HepG2 (cell line): ENCODE results near the gene DGKD.

Experiments
- ELF1 ChIP-seq: sonication (generic); formaldehyde crosslinking; IDR thresholded peaks from 2 replicates; pipeline ENCODE4 v1.4.0; 2020; ENCODE audit warnings: missing genetic modification reagents
- FOXP4 ChIP-seq: sonication (generic); formaldehyde crosslinking; IDR thresholded peaks from 2 replicates; pipeline ENCODE4 v1.4.0; 2020; ENCODE audit warnings: missing genetic modification reagents
- MAFK ChIP-seq, 2 experiments: IDR thresholded peaks in 1 of 2; conservative IDR thresholded peaks in 1 of 2; 2 replicates each; pipeline ENCODE4 v1.6.1; 2011; ENCODE audit warnings: improper control_type of control experiment in 2 of 2, low read length in 2 of 2
- NFIB ChIP-seq: sonication (generic); formaldehyde crosslinking; IDR thresholded peaks from 2 replicates; pipeline ENCODE4 v1.9.0; 2021; ENCODE audit warnings: missing genetic modification reagents, mild to moderate bottlenecking, borderline replicate concordance
- POLR2A ChIP-seq, 2 experiments: IDR thresholded peaks; 2 replicates each; pipeline ENCODE4 v1.6.1; 2011; ENCODE audit warnings: low read depth in 2 of 2, low read length in 2 of 2, mild to moderate bottlenecking in 1 of 2, moderate library complexity in 1 of 2; ENCODE audit not compliant: insufficient read depth in 1 of 2
- POLR2AphosphoS2 ChIP-seq: IDR thresholded peaks from 2 replicates; pipeline ENCODE4 v1.6.1; 2011; ENCODE audit warnings: low read depth, low read length, improper control_type of control experiment
- SNAPC2 ChIP-seq: sonication (generic); formaldehyde crosslinking; IDR thresholded peaks from 2 replicates; pipeline ENCODE4 v1.8.1; 2022; ENCODE audit warnings: mild to moderate bottlenecking, missing genetic modification reagents
- SRF ChIP-seq: IDR thresholded peaks from 2 replicates; pipeline ENCODE4 v1.6.1; 2011; ENCODE audit warnings: mild to moderate bottlenecking, low read depth, low read length, moderate library complexity
- ZNF460 ChIP-seq: sonication (generic); formaldehyde crosslinking; IDR thresholded peaks from 2 replicates; pipeline ENCODE4 v1.5.1; 2020; ENCODE audit warnings: missing genetic modification reagents, mild to moderate bottlenecking, borderline replicate concordance
- ZNF674 ChIP-seq: sonication (generic); formaldehyde crosslinking; IDR thresholded peaks from 2 replicates; pipeline ENCODE4 v1.5.0; 2020; ENCODE audit warnings: low read depth, mild to moderate bottlenecking, missing genetic modification reagents
- TF ChIP-seq, protein P1 (sequence below): sonication (generic); formaldehyde crosslinking; IDR thresholded peaks from 2 replicates; pipeline ENCODE4 v1.5.0; 2020; ENCODE audit warnings: mild to moderate bottlenecking, missing genetic modification reagents, moderate library complexity
- TF ChIP-seq, protein P2 (sequence below): IDR thresholded peaks from 2 replicates; pipeline ENCODE4 v1.6.1; 2016; ENCODE audit warnings: missing genetic modification reagents, missing compliant biosample characterization

DNA sequence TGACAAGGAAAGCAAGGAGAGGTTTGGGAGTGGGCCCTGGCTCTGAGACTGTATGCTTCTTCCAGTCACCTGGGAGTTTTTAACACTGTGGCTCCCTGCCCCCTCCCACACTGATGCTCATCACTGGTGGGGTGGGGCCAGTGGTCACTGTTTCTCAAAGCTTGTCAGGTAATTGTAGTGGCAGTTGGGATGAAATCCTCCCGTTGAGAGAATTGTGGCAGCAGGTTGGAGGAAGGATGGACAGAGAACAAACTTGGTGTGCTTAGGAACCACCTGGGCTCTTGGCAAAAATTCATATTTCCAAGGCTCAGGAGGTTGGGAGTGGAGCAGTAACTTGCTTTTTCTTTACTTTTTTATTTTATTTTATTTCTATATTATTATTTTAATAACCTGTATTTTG, 25.1 kb downstream of the DGKD start:
- no peak for TF ChIP-seq POLR2A (IDR thresholded peaks at IDR 0.05; ENCODE audit: insufficient read depth in 1 of 2, low read depth in 2 of 2, low read length in 2 of 2)
- no peak for TF ChIP-seq ZNF674 (CRISPR knock-in tag)
- no peak for TF ChIP-seq ZNF460 (CRISPR knock-in tag)
- TF ChIP-seq SRF = no peak
- TF ChIP-seq, protein P1, sequence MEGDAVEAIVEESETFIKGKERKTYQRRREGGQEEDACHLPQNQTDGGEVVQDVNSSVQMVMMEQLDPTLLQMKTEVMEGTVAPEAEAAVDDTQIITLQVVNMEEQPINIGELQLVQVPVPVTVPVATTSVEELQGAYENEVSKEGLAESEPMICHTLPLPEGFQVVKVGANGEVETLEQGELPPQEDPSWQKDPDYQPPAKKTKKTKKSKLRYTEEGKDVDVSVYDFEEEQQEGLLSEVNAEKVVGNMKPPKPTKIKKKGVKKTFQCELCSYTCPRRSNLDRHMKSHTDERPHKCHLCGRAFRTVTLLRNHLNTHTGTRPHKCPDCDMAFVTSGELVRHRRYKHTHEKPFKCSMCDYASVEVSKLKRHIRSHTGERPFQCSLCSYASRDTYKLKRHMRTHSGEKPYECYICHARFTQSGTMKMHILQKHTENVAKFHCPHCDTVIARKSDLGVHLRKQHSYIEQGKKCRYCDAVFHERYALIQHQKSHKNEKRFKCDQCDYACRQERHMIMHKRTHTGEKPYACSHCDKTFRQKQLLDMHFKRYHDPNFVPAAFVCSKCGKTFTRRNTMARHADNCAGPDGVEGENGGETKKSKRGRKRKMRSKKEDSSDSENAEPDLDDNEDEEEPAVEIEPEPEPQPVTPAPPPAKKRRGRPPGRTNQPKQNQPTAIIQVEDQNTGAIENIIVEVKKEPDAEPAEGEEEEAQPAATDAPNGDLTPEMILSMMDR = no peak
- no peak for TF ChIP-seq MAFK (conservative IDR thresholded peaks at IDR 0.05 in 1 of 2, IDR thresholded peaks at IDR 0.05 in 1 of 2; ENCODE audit: low read length in 2 of 2)
- TF ChIP-seq, protein P2, sequence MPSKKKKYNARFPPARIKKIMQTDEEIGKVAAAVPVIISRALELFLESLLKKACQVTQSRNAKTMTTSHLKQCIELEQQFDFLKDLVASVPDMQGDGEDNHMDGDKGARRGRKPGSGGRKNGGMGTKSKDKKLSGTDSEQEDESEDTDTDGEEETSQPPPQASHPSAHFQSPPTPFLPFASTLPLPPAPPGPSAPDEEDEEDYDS (CRISPR knock-in tag) = no peak
- no peak for TF ChIP-seq NFIB (CRISPR knock-in tag)
- TF ChIP-seq ELF1 (CRISPR knock-in tag) = no peak
- no peak for TF ChIP-seq SNAPC2
- no peak for TF ChIP-seq FOXP4 (CRISPR knock-in tag)
- TF ChIP-seq POLR2AphosphoS2 = no peak
